ENCODE measurements around the gene CD164. TPM values are rescaled to one million over a fixed set of nuclear protein-coding genes. Genes with fewer than 3 reads are reported as not detected.

Gene CD164
- total and polyA plus RNA-seq, 12 donors = 88.5 to 180 (median 130) TPM

DNA sequence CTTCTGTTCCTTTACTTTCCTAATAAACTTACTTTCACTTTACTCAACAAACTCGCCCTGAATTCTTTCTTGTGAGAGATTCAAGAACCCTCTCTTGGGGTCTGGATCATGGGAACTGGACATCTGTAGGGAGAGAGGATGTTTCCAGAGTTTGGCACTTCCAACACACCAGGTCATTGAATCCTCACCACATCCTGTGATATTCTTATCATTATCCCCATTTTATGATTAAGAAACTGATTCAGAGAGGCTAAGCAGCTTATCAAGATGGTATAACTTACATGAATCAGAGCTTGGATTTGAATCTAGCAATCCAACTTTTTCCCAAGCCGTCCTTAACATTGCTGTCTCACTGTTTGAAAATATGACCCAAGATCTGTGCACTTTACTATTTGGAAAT lies 42.7 kb upstream of the CD164 start:
- DNase-seq = no peak
- no peak for ATAC-seq
- 92 to 98% methylated on average over 2 of the region's 2 CpGs for WGBS, 2 donors
- Histone ChIP-seq H3K4me3 (no peak overlapping the region), H3K9me3 (no peaks in the 10 kb centered on the region), H3K36me3 (no peaks in the 10 kb centered on the region), H3K27ac (no peak overlapping the region), H3K27me3 (no peaks in the 10 kb centered on the region), H3K4me1 (peaks cover 0 to 16% (median 10%) of the 10 kb centered on the region in 9 donors)
- TF ChIP-seq, protein P1, sequence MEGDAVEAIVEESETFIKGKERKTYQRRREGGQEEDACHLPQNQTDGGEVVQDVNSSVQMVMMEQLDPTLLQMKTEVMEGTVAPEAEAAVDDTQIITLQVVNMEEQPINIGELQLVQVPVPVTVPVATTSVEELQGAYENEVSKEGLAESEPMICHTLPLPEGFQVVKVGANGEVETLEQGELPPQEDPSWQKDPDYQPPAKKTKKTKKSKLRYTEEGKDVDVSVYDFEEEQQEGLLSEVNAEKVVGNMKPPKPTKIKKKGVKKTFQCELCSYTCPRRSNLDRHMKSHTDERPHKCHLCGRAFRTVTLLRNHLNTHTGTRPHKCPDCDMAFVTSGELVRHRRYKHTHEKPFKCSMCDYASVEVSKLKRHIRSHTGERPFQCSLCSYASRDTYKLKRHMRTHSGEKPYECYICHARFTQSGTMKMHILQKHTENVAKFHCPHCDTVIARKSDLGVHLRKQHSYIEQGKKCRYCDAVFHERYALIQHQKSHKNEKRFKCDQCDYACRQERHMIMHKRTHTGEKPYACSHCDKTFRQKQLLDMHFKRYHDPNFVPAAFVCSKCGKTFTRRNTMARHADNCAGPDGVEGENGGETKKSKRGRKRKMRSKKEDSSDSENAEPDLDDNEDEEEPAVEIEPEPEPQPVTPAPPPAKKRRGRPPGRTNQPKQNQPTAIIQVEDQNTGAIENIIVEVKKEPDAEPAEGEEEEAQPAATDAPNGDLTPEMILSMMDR (IDR thresholded peaks at IDR 0.05) = no peak
- intact Hi-C loops (cut with DNase I) = no loop called here

DNA sequence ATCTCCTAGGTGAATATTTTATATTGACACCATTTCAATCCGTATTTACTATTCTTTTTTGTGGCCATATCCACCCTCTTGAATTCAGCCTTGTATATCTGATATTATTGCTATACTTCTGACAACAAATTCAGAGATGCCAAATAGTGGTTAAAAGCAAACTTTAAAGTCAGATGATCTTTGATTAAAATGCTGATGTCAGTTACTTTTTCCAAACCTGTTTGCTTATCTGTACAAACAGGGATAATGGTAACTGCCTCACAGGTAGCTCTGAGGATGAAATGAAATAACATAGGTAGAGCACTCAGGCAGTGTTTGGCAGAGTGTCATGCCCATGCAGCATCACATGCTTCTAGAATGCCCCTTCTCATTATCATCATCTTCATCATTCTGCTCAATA lies 38.9 kb upstream of the CD164 start:
- no peaks in the 10 kb centered on the region for H3K27me3 ChIP-seq
- no peaks in the 10 kb centered on the region for H3K36me3 ChIP-seq
- no peaks in the 10 kb centered on the region for H3K4me1 ChIP-seq
- no peak overlapping the region for H3K27ac ChIP-seq
- 91 to 92% methylated on average over 1 of the region's 1 CpG for WGBS, 2 donors
- TF ChIP-seq, protein P1 (IDR thresholded peaks at IDR 0.05) = no peak
- ATAC-seq (no peak), DNase-seq (no peak)
- no peak overlapping the region for H3K4me3 ChIP-seq
- no peaks in the 10 kb centered on the region for H3K9me3 ChIP-seq
- intact Hi-C loops (cut with DNase I) = no loop called here

DNA sequence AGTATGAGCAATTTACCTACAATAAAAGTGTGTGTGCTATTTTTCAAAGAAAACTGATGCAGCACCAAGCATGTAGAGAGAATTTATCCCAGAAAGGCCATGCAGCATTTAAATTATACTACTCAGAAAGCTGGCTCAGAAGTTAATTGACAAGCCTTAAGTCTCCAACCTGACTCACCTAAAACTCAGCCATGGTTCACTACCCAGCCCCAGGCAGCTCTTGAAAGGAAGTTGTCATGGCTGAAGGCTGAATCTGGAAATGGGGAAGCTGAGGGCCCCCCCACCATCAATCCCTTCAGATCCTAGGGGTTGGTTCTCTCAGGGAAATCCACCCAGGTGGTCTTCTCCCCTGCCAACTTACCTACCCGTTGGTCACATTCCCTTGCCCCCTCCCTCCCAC lies 38.5 kb upstream of the CD164 start:
- no peak for ATAC-seq
- 36 to 56% methylated on average over 1 of the region's 1 CpG for WGBS, 2 donors
- TF ChIP-seq, protein P1 (IDR thresholded peaks at IDR 0.05) = no peak
- DNase-seq = no peak
- Histone ChIP-seq H3K4me1 (no peaks in the 10 kb centered on the region), H3K27me3 (no peaks in the 10 kb centered on the region), H3K27ac (no peak overlapping the region), H3K9me3 (no peaks in the 10 kb centered on the region), H3K4me3 (no peak overlapping the region), H3K36me3 (no peaks in the 10 kb centered on the region)
- intact Hi-C loops (cut with DNase I) = no loop called here

DNA sequence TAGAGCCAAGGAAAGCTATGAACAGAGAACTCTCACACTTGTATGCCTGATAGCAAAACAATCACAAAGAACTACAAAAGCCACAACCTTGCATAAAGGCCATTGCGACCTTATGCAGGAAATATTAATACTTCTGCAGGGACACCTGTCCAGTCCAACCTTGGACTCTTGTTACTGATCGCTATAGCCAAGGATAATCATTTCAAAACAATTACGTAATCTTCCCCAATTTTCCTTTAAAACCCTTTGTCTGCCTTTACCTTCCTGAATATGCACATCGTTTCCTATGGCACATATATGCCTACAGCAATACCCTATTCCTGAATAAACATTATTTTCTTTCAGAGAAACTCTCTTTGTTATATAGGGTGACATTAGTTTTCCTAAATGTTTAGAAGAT lies 35.4 kb upstream of the CD164 start:
- H3K27ac ChIP-seq = no peak overlapping the region
- intact Hi-C loops (cut with DNase I) = no loop called here
- TF ChIP-seq, protein P1 (IDR thresholded peaks at IDR 0.05) = no peak
- DNase-seq = no peak
- no peaks in the 10 kb centered on the region for H3K4me1 ChIP-seq
- no peak for ATAC-seq
- 87 to 97% methylated on average over 4 of the region's 4 CpGs for WGBS, 2 donors
- H3K36me3 ChIP-seq = no peaks in the 10 kb centered on the region
- H3K4me3 ChIP-seq = no peak overlapping the region
- no peaks in the 10 kb centered on the region for H3K27me3 ChIP-seq
- H3K9me3 ChIP-seq = peaks cover 0 to 9% (median 0%) of the 10 kb centered on the region in 11 donors
